GM21423 (cell line): Measurements from ENCODE around the gene ADD2.

Experiments used
- ATAC-seq: cut with Tn5 transposase; IDR thresholded peaks from one replicate; pipeline ENCODE4 v1.9.1; 2021; ENCODE audit warnings: mild to moderate bottlenecking, moderate library complexity; ENCODE audit not compliant: unreplicated experiment

ADD2 gene

DNA sequence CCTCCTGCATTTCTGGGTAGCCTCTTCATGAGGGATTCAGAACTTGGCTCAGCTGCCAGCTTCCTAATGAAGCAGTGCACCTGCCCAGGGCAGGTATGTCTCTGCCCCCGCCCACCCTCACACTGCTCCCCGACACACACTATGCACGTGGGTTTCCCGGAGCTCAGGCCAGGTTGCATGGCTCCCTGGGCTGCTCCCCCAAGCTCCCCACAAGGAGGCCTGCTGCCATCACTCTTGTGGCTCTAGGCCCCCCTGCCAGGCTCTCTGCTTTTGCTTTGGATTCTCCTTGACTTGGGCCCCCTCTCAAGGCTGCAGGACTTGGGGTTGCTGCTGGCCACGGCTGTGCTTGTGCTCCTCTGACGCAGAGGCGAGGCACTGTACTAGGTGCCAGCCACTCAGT lies 43.6 kb downstream of the ADD2 start:
- ATAC-seq: no peak

DNA sequence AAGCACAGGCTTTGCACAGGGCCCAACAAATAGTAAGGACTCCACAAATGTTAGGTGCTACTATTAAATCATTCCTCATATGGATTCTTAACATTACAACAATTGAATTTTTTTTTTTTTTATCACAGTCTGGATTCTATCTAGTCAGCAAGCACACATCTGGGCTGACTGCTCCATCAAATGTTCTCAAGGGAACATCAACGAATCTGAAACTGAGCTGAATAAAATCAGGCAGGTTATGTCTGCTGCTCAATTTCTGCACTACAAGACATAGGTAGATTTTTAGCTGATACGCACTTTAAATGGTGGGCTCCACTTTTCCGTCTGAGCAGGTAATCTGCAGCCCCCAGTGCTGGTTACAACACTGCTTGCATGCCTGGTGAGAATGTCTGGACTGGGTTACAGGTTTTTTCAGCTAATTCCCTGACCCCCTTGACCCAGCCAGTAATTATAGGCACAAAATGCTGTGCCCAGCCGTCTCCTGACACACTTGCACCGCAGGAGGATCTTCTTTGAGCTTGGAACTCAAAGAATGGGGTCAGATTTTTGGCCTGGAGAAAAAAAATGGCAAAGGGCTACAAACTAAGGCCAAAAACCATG lies 44.6 kb downstream of the ADD2 start:
- no peak for ATAC-seq

DNA sequence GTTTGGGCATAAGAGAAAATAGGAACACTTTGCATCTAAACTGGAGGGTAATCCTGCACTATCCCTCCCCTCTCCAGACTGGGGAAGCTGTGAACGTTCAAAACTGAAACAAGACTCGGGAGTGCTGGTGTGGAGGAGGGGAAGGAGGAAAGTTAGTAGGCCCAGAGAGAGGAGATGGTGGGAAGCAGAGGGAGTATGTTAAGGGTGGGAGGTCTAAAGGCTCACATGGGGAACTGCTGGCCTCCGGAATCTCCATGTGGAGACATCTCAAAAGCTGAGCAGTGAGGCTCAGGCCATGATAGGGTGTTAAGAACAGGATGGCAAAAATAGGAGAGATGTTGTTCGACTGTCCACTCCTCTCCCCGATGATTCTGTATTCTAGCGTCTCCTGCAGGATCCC lies 47.9 kb downstream of the ADD2 start:
- no peak for ATAC-seq

DNA sequence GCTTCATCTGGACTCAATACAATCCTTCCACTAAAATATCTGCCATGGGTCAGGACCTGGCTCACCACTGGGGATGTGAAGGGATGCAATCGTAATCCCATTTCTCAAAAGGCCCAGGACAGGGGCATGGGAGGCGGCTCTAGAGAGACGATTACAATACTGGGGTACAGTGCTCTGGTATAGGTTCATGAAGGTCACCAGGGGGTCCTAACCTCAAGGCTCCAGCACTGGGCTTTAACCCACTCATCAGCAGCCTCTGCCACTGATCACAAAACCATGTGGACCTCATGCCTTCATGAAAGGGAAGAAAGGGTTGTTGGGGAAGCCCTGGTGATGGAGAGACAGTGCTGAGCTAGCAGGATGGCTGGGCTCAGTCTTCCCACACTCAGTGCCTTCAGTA lies 48.8 kb downstream of the ADD2 start:
- no peak for ATAC-seq

DNA sequence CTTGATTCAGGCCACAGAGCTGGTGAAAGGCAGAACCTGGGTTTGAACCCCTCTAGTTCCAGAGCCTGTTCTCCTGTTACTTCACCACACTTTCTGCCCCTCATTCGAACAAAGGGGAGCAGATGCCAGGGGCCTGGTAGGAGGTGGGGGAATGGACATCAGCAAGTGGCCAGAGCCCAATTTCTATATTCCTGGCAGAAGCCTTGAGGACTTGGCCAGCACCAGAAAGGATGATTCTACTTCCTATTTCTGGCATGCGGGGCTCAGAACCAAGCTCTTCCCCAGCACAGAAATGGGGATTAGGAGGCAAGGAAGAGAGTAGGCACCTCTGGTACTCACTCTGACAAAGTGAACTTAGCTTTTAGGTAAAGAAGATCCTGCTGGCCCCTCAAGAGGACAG lies 49.3 kb downstream of the ADD2 start:
- ATAC-seq: no peak

DNA sequence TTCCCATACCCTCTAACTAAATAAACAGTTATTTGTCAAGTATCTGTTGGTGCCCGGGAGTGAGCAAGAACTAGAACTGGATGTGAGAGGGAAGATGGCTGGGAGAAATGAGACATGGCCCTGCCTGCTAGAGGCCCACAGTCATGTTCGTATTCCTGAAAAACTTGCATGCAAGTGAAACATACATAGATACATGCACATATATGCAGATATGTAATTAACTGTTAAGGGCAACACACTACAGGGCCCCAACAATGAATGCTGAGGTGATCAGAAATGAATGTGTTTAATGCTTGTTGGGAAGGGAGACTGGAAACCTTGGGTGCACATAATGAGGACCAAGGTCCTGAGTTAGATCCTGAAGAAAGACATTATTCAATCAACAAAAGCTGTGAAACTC lies 49.8 kb downstream of the ADD2 start:
- no peak for ATAC-seq

DNA sequence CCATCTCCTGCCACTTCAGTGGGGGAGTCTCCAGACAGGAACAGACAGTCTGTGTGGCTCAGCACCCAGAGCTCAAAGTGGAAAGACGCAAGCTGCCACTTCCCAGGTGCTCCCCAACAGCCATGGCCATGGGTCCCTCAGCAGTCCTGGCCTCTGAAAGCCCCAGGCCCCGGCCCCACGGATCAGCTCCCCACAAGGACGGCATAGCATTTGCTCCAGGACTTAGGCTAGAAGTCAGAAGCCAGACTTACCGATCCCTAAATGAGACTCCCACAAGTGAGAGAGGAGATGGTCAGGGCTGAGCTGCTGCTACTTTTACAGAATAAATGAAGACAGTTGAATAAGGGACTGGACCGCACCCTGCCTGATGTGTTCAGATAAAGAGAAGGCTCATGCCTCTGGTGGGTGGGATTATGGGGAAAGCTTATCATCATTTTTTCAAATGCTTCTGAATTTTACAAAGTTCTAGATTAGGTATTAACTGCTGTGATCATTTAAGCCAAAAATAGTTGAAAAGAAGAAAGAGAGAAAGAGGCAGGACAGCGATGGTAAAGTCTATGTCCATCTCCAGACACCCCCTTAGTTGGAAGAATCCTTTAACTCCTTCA lies 50.5 kb downstream of the ADD2 start:
- ATAC-seq: no peak

DNA sequence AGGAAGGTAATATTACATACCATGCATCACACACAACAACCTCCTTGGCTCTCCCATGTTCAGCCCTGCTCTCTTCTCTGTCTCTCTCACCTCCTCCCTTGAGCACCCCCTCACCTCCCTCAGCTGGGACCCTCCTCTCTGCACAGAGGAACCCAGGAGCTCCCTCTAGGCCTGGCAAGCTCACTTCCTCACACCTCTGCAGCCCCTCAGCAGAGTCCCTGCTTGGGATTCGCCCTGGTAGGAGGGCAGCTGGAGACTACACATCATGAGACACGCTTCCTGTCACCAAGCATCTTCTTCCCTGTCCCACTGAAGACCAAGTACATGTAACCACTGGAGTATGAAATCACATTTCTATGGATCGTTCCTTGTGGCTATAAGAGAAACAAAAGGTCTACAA lies 51.0 kb downstream of the ADD2 start:
- no peak for ATAC-seq

DNA sequence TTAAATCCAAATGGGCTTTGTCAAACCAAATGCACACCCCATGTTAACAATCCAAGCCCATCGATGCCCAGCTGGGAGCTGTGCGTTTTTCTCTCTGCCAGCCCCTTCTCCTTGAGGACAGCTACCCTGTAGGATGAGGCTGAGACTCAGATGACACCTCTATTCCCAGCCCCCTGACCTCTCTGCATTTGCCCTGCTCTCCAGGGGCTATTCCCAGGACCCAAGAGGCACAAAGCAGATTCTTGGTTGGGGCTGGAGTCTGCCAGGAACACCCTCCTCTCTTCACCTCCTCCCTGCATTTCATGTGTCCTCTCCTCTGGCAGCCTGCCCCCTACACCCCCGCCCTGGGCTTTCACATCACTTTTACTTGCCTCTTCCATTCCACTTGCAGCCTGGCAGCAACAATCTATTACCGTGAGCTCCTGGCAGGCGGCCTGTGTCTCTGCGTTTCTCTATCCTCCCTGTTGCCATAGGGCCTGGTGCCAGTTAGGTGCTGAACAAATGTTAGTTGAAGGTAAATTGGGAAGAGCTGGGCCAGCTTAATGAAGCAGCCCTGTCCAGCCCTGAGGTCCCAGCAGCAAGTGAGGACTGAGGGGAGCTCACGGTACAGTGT lies 51.8 kb downstream of the ADD2 start:
- no peak for ATAC-seq

DNA sequence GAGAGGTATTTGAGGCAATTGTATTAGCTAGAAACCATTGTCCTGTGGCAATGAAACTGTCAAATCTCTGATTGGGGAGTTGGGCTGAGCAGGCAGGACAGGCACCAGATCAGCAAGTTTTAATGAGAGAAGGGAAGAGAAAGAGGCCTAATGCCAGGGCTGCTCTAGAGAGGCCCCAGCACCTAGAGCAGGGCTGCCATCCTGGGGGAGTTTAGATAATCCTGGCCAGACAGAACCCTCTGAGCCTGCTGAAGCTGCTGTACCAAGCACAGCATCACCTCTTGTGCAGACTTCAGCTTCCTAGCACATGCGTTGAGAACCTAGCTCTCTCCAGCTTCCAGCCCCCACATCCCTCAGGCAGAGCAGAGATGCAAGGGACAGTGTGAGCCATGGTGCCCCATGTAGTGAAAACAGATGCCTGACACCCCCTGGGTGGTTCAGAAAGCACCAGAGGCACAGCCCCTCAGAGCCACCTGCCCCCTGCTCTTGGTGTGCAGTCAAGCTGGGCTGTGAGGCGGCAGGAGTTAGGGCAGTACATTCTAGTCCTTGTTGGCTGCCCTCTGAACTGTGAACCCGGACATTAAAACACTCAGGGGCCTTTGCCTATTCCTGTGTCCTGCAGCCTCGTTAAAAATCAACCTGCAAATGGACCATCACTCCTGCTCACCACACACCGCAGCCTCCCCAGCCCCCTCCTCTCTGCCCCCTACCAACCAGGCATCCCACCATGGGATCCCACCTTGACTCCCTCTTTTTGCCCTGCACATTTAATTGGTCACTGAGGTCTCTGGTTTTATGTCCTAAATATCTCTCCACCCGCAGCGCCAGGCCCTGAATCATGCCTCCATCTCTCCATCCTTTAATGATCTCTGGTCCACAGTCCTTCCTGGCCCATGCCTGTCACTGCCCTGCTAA lies 52.7 kb downstream of the ADD2 start:
- ATAC-seq: no peak

DNA sequence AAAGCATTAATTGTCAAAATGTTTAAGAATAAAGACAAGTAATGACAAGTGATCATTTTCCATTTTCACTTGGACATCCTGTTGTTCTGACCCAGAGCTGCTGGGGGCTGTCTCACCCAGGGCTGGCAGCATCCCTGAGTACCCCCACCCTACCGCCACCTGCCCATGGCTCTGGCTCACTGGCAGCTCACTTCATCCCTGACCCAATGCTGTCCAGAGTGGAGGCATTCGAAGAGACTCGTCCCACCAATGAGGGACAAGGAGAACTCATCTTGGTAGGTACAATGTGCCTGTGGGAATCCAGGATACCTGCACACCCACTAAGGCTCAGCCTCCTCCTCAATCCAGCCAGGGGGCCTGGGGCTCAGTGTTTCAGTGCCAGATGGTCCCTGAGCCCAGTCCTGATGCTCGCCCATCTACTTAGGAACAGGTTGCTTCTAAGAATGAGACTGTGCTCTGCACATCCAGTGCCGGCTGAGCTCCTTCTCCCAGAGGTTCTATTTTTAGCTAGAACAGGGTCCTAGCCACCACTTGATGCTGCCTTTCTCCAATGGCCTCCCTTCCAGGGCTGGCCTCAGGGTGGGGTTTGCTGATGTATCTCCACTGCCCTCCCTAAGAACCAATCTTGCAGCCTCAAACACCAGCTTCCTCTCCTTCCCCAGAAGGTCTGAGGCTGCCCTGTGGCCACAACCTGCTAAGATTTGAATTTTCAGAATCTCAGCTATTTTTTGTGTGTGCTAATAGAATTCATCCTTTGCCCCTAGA lies 53.7 kb downstream of the ADD2 start:
- ATAC-seq: no peak

DNA sequence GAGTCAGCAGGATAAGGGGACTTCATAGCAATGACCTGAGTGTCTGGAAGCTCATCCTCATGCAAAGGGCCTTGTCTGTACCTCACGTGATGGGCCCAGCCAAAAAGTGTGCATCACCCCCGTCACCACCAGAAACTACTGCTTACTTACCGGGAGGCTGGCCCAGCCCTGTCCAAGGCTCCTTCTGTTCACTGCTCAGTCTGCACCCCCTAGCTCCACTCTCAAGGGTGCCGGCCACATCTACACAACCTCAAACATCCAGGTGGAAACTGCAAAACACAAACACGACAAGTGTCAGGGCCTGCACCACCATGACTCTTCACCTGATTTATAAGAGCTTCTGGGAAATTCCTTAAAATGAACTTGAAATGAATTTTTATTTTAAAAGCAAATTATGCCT lies 55.1 kb downstream of the ADD2 start:
- ATAC-seq: no peak

DNA sequence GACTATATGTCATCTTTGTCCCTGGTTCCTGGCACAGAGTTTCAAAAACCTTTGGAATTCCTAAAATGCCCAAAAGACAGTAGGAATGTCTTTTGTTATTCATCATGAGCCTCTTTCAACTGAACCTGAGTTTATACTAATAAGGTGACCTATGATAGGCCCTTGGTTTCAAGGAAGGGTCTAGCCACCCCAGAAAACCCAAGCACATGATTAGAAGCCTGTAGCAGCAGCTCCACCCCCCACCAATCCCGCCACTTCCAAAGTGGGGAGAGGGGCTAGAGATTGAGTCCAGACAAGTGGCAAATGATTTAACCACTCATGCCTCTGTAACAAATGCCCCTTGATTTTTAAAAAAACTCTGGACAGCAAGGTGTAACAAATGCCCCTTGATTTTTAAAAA lies 56.8 kb downstream of the ADD2 start:
- ATAC-seq: no peak

DNA sequence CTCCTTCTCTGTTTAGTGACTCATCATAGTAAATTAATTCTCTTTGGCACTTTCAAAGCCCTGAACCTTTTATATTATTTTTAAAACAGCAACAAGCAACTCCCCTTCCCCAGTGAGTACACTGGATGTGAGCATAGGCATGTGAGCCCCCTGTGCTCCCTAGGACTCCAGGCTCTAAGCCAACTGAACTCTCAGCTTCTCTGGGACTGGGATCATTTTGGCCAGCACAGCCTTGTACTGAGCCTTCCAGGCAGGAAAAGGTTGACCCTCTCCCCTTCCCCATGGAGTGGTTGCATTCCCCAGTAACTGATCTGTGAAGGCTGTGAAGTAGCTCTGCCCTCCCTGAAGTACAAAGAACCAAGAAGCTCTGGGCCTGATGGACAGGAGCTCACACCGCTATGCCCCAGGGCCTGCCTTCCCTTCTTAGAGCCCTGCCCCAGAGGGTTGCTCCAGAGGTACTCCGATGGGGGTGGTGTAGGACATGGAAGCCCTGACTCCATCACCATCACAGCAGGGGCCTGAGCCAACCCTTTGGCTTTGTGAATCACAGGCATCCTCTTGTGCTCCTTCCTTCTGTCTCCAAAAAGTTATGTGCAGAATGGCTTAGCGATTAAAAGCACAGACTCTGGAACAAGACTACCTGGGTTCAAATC lies 57.8 kb downstream of the ADD2 start:
- no peak for ATAC-seq

DNA sequence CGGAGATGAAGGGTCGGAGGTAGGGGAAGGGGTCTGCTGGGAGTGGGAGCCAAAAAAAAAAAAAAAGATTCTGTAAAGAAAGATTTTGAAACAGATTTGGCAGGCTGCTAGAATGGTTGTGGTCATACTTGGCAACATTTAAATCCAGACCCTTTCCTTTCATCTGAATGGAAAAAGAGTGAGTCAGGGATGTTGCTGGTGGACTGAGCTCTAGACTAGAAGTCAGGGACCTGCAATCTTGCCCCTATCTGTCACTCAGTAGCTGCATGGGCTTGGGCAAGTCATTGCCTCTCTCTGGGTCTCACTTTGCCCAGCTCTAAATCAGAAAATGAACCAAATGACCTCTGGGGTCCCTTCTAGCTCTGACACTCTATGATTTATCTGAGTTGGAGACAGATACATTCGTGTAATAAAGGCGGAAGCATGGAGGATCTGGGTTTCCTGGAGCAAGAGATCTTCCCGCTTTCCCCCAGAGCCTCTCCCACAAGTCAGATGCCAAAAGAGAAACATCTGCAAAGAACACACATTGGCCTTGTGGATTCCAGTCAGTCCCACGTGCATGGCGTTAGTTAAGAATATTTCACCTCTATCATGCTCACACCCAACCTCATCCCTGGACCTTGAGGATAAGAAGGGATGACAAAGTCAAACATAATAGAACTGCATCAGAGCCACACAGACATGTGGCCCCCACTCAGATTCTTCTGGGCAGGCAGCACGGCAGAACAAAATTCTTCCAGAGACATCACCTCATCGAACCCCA lies 58.5 kb downstream of the ADD2 start:
- no peak for ATAC-seq

DNA sequence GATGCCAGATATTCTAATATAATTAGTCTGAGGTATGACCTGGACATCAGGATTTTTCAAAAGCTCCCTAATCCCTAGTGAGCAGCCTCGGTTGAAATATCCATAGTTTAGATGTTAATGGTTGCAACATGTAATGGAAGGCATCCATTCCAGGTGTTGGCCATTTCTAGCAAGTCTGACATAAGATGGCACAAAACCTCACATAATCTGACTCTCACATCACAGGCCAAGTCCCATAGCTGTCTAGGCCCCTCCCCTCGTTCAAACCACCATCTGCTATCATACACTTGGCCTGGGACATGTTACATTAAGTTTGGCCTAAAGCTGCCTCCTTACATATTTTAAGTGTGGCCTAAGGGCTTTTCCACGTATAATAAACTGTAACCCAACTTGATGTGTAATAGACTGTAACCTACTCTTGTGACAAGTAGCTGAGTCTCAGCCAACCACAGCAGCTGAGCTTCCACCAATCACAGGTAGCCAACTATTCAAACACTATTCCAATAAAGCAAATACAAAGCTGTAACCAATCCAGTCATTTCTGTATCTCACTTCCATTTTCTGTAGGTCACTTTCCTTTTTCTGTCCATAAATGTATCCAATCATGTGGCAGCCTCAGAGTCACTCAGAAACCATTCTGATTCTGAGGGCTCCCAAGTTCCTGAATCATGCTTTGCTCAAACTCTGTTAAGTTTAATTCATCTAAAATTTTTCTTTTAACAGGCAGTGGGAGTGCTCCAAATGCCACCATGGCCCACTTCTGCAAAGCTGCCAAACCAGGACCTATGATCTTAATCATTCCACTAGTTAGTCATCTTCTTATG lies 59.4 kb downstream of the ADD2 start:
- ATAC-seq: no peak

DNA sequence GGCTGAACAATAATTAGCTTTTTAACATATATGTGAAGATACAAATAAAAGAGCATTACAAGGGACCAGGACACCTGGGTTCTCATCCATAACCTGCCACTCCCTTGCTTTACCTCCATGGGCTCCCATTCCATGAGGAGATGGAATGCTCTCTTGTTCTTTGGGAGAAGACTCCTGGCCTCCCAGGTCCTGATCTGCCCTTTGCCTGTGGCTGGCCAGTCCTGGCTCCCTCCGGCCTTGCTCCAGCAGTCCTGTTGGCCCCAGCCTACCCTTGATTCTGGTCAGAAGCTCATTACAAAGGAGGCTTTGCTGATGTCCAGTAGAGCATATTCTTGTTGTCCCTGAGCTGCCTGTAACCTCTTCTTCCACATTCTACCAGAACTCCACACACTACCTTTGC lies 60.3 kb downstream of the ADD2 start:
- ATAC-seq: no peak

DNA sequence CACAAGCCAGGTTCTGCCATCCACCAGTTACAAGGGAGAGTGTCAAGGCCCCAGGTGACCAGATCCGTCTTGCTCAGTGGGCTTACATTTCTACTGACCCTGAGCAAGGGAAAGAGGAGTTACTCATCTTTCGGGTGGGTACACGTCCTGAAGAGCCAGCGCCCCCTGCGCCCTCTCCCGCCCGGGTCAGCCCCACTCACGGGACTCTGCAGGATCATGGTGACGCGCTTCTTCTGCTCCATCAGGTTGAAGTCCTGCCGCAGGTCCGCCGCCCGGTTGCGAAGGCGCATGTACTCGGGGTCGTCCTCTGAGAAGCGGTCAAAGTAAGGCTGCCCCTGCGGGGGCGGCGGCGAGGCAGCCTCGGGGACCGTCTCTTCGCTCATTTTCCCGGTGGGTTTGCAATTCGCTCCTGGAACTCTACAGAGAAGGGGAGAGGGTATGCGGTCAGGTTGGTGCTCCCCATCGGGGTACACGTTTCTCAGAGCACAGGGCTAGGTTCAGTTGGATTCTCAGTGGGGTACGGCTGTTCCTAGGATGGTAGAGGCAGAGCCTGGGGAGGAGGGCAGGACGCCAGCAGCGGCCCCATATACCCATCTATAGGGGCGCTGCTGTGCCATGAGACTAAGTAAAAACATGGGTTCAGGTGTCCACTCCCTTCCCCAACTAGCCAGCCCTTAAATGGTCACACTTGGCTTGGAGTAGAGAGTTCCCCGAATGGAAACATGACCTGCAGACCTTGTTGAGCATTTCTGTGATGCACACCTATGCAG lies 61.8 kb downstream of the ADD2 start:
- no peak for ATAC-seq
